ENCODE results near the gene AIRE.
"Not testable (repeated sequence)": the region's sequence is repeated elsewhere in the genome, so short reads cannot be mapped to it uniquely, and the experiment has no call there.

- not testable (repeated sequence) for TF ChIP-seq CTCF, POLR2A (IDR thresholded peaks at IDR 0.05)
These were observed 57.3 kb downstream of the AIRE start for GRCh38 chr21:44342981-44343380.

All from ovary (tissue), 3 donors.